ENCODE measurements around the gene RAD51B. TPM values are rescaled to one million over a fixed set of nuclear protein-coding genes. Genes with fewer than 3 reads are reported as not detected.
A peak's percentile ranks its signal among the peaks of the same experiment; 100 is the strongest.

The RAD51B gene
- total RNA-seq, 1 donor from 2014 or later, result 16.7 TPM

GRCh38 chr14:68544081-68544892 is 724.7 kb downstream of the RAD51B start:
- no peak for TF ChIP-seq CTCF (conservative IDR thresholded peaks at IDR 0.05)
- peaks cover 92% of the 10 kb centered on the region for H3K4me1 Mint-ChIP-seq
- H3K9me3 Mint-ChIP-seq, result peaks cover 3% of the 10 kb centered on the region
- no peak overlapping the region for H3K4me3 Mint-ChIP-seq
- no peaks in the 10 kb centered on the region for H3K27me3 Mint-ChIP-seq (ENCODE audit: low read depth)
- no peak for DNase-seq (ENCODE audit: low read depth, low spot score)
- H3K36me3 Mint-ChIP-seq (ENCODE audit: low read depth), result peaks cover 2% of the 10 kb centered on the region
- no peak overlapping the region for H3K27ac Mint-ChIP-seq (ENCODE audit: unreplicated experiment)

GRCh38 chr14:68546839-68547238 is 727.3 kb downstream of the RAD51B start:
- Mint-ChIP-seq H3K4me3 (no peak overlapping the region), H3K27ac (ENCODE audit: unreplicated experiment) (peak overlapping the region; percentile 86), H3K4me1 (peaks cover 90% of the 10 kb centered on the region), H3K27me3 (ENCODE audit: low read depth) (no peaks in the 10 kb centered on the region), H3K9me3 (peaks cover 3% of the 10 kb centered on the region), H3K36me3 (ENCODE audit: low read depth) (peaks cover 2% of the 10 kb centered on the region)
- TF ChIP-seq CTCF (conservative IDR thresholded peaks at IDR 0.05), result no peak
- no peak for DNase-seq (ENCODE audit: low read depth, low spot score)

- Mint-ChIP-seq H3K4me1 (peaks cover 90% of the 10 kb centered on the region), H3K4me3 (peak overlapping the region; percentile 20), H3K27me3 (ENCODE audit: low read depth) (no peaks in the 10 kb centered on the region), H3K27ac (ENCODE audit: unreplicated experiment) (peak overlapping the region; percentile 99), H3K9me3 (peaks cover 3% of the 10 kb centered on the region), H3K36me3 (ENCODE audit: low read depth) (peaks cover 2% of the 10 kb centered on the region)
- no peak for TF ChIP-seq CTCF (conservative IDR thresholded peaks at IDR 0.05)
- DNase-seq (ENCODE audit: low read depth, low spot score), result no peak
Measured at GRCh38 chr14:68547305-68548193, 728.0 kb downstream of the RAD51B start.

GRCh38 chr14:68548194-68549076 is 728.9 kb downstream of the RAD51B start:
- peak overlapping the region; percentile 99 for H3K27ac Mint-ChIP-seq (ENCODE audit: unreplicated experiment)
- H3K9me3 Mint-ChIP-seq, result no peaks in the 10 kb centered on the region
- DNase-seq (ENCODE audit: low read depth, low spot score), result peak; percentile 44
- H3K36me3 Mint-ChIP-seq (ENCODE audit: low read depth), result peaks cover 2% of the 10 kb centered on the region
- TF ChIP-seq CTCF (conservative IDR thresholded peaks at IDR 0.05), result no peak
- peak overlapping the region; percentile 70 for H3K4me3 Mint-ChIP-seq
- H3K4me1 Mint-ChIP-seq, result peaks cover 92% of the 10 kb centered on the region
- H3K27me3 Mint-ChIP-seq (ENCODE audit: low read depth), result no peaks in the 10 kb centered on the region

- TF ChIP-seq CTCF (conservative IDR thresholded peaks at IDR 0.05), result no peak
- H3K27ac Mint-ChIP-seq (ENCODE audit: unreplicated experiment), result no peak overlapping the region
- no peaks in the 10 kb centered on the region for H3K9me3 Mint-ChIP-seq
- H3K4me1 Mint-ChIP-seq, result peaks cover 93% of the 10 kb centered on the region
- H3K36me3 Mint-ChIP-seq (ENCODE audit: low read depth), result peaks cover 1% of the 10 kb centered on the region
- H3K27me3 Mint-ChIP-seq (ENCODE audit: low read depth), result no peaks in the 10 kb centered on the region
- DNase-seq (ENCODE audit: low read depth, low spot score), result no peak
- no peak overlapping the region for H3K4me3 Mint-ChIP-seq
Measured at GRCh38 chr14:68550338-68550715, 730.7 kb downstream of the RAD51B start.
